ENCODE measurements around the gene CCDC82. TPM values are rescaled to one million over a fixed set of nuclear protein-coding genes. Genes with fewer than 3 reads are reported as not detected.
A peak's percentile ranks its signal among the peaks of the same experiment; 100 is the strongest.

Gene CCDC82
- total RNA-seq, 1 donor from 2014 or later = 28.4 TPM

DNA sequence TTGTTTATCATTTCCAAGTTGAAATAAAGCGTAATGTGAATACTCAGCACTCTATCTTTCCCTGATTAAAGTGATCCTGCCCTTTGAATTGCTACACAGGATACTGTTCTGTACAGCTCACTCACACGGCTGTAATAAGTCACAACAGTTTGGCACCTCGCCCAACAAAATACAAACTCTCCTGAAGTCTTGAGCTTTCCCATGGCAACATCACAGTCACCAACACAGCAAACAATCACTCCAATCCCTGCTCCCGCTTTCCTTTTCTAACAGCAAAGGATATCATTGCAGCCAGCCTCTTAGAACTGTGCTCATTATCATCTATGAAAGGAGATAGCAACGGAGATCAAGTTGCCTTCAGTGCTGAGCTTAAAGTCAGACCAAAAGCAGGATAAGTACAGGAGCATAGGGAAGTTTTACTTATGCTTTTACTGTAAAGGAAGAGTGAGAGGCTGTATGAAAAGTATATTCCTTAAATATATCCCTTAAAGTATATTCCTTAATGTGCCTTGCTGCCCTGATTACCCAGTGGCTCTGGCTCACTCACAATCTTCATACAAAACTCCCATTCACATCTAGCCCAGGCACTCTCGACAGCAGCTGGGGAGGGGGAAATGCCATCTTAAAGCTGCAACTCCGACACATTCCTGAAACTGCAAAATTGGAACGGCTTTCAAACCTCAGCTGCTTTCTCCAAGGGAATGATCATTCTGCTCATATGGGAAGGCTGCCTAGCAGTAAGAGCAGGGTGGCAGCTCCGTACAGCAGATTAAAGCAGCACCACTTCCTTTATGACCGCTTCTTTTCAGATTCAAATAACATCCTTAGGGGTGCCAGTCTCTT, 82.6 kb downstream of the CCDC82 start:
- peaks cover 78% of the 10 kb centered on the region for H3K4me1 ChIP-seq
- no peaks in the 10 kb centered on the region for H3K9me3 ChIP-seq
- H3K27me3 ChIP-seq = no peaks in the 10 kb centered on the region
- TF ChIP-seq, protein P1, sequence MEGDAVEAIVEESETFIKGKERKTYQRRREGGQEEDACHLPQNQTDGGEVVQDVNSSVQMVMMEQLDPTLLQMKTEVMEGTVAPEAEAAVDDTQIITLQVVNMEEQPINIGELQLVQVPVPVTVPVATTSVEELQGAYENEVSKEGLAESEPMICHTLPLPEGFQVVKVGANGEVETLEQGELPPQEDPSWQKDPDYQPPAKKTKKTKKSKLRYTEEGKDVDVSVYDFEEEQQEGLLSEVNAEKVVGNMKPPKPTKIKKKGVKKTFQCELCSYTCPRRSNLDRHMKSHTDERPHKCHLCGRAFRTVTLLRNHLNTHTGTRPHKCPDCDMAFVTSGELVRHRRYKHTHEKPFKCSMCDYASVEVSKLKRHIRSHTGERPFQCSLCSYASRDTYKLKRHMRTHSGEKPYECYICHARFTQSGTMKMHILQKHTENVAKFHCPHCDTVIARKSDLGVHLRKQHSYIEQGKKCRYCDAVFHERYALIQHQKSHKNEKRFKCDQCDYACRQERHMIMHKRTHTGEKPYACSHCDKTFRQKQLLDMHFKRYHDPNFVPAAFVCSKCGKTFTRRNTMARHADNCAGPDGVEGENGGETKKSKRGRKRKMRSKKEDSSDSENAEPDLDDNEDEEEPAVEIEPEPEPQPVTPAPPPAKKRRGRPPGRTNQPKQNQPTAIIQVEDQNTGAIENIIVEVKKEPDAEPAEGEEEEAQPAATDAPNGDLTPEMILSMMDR (IDR thresholded peaks at IDR 0.05) = no peak
- no peaks in the 10 kb centered on the region for H3K36me3 ChIP-seq
- DNase-seq (no peak), ATAC-seq (peak; percentile 95)
- H3K4me3 ChIP-seq = peak overlapping the region; percentile 25
- H3K27ac ChIP-seq = peak overlapping the region; percentile 90
- intact Hi-C loops (cut with DNase I) = no loop called here

DNA sequence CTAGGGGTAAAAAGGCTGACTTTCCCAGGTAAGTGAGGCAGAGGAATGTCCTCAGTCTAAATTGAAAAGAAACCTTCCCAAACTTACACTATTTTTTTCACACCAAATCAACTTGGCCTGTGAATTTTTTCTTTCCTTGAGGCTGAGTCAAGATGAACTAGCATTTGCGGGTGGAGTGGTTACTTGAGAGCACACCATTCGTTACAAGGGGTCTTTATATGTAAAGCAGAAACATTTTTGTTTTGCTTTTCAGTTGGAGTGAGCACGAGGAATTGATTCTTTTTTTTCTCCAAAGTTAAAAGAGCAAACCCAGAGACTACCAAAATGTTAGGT, 83.1 kb downstream of the CCDC82 start:
- ATAC-seq (no peak), DNase-seq (no peak)
- Histone ChIP-seq H3K4me3 (peak overlapping the region; percentile 25), H3K9me3 (no peaks in the 10 kb centered on the region), H3K4me1 (peaks cover 78% of the 10 kb centered on the region), H3K36me3 (no peaks in the 10 kb centered on the region), H3K27me3 (no peaks in the 10 kb centered on the region), H3K27ac (peak overlapping the region; percentile 90)
- TF ChIP-seq, protein P1 (IDR thresholded peaks at IDR 0.05) = no peak
- intact Hi-C loops (cut with DNase I) = no loop called here

DNA sequence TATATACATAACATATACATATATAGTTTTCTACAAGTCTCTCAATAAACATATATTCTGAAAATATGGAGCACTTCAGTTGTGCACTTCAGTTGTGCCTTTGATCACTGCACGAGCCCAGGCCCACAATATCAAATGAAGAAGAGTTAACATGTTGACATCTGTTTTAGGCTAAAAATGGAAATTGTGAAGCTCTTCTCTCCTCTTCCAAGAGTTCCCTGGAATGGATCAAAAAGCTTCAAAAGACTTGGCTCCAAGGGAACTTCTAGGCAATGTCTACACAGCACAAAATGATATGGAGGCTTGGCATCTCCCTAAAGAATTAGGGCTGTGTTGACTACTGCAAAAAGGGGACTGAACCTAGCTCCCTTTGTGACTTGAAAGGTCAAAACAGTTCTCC, 83.6 kb downstream of the CCDC82 start:
- peaks cover 74% of the 10 kb centered on the region for H3K4me1 ChIP-seq
- no peaks in the 10 kb centered on the region for H3K36me3 ChIP-seq
- H3K4me3 ChIP-seq = no peak overlapping the region
- peak overlapping the region; percentile 90 for H3K27ac ChIP-seq
- intact Hi-C loops (cut with DNase I) = no loop called here
- no peak for ATAC-seq
- H3K9me3 ChIP-seq = no peaks in the 10 kb centered on the region
- no peak for DNase-seq
- TF ChIP-seq, protein P1 (IDR thresholded peaks at IDR 0.05) = no peak
- H3K27me3 ChIP-seq = no peaks in the 10 kb centered on the region

DNA sequence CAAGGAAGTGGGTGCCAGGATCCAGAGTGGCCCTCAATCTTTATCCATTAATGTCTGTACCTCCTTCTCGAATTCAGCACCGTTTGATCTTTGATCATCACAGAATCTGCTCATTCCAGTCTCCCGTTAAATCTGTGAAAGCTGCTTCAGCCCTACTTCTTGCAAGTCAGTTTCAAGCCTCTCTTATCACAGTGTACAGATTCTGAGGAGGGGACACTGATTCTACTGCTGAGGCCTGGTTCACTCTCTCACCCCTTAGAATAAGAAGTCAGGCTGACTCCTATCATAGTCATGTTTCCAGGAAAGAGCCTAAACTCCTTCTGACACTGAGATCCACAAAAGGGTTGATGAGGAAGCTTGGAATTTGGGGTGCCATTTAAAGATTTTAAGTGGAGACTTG, 85.7 kb downstream of the CCDC82 start:
- ATAC-seq (no peak), DNase-seq (no peak)
- Histone ChIP-seq H3K9me3 (no peaks in the 10 kb centered on the region), H3K27me3 (no peaks in the 10 kb centered on the region), H3K4me3 (no peak overlapping the region), H3K36me3 (no peaks in the 10 kb centered on the region), H3K4me1 (peaks cover 76% of the 10 kb centered on the region), H3K27ac (peak overlapping the region; percentile 28)
- intact Hi-C loops (cut with DNase I) = no loop called here
- TF ChIP-seq, protein P1 (IDR thresholded peaks at IDR 0.05) = no peak

DNA sequence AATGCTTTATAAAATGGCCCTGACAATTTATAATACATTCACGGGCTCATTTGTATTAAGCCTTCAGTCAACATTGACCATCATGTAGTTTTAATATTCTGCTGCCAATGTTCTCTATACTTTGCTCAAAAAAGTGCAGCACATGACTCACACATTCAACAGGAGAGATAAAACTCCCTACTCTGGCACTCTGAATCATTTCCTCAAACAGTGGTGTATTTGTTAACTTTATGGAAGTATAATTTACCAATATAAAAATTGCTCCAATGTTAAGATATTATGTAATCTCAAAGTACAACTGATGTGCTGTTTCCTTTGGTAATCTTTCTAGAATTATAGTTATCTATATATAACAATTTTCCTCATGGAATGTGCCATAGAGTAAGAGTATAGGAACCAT, 86.6 kb downstream of the CCDC82 start:
- intact Hi-C loops (cut with DNase I) = no loop called here
- H3K36me3 ChIP-seq = no peaks in the 10 kb centered on the region
- ATAC-seq = peak; percentile 40
- no peak overlapping the region for H3K4me3 ChIP-seq
- peaks cover 67% of the 10 kb centered on the region for H3K4me1 ChIP-seq
- TF ChIP-seq, protein P1 (IDR thresholded peaks at IDR 0.05) = no peak
- H3K9me3 ChIP-seq = no peaks in the 10 kb centered on the region
- no peak for DNase-seq
- no peaks in the 10 kb centered on the region for H3K27me3 ChIP-seq
- peak overlapping the region; percentile 28 for H3K27ac ChIP-seq

Small RNA genes lying within 50 kb of the gene (microRNA-seq; reads per million reads assigned to microRNA genes)
- not detected for gene MIR1260B (ENCODE audit: borderline microRNAs expressed)

Other genes with a start within 250 kb of the CCDC82 start
- gene MAML2, start 46.7 kb downstream of the CCDC82 start, total RNA-seq = 27.5 TPM
- 9.8 TPM for gene JRKL, start 101 bp upstream of the CCDC82 start, total RNA-seq